ENCODE measurements around the gene HHAT.

DNA sequence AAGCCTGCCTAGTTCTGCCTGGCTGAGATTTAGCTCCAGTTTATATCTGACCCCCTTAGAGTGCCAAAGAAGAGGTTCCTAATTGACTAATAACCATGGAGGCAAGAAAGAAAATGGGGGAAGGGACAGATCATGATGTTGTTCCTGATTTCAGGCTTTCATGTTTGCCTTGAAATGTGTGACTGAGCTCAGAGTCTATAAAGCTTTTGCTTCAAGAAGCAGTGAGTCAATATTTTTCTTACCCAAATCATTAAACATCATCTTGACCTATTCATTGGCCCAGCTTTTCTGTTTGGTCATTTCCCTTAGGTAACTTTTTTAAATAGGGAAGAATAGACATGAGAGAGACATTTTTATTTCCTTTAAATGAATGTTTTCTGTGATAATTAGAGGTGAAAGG, 55.9 kb downstream of the HHAT start:
- TF ChIP-seq YY1 (IDR thresholded peaks at IDR 0.05; ENCODE audit: insufficient read depth, insufficient read length): no peak
- no peak for TF ChIP-seq ZNF274 (IDR thresholded peaks at IDR 0.05; ENCODE audit: low read depth, low read length)
